Bone marrow (tissue), 2 donors: ENCODE measurements around the gene TTC5.
"Not testable (repeated sequence)": the region's sequence is repeated elsewhere in the genome, so short reads cannot be mapped to it uniquely, and the experiment has no call there.

Experiments
- DNase-seq, 2 donors: peaks; one replicate each; lab custom pipeline; 2025; lab: John Stamatoyannopoulos, UW

The TTC5 gene

GRCh38 chr14:20305265-20306078 lies at the start of gene TTC5:
TTC5 (minus strand) TSS chr14:20305951; CDS start chr14:20305937, 14 bp downstream.
- DNase-seq, result peak; percentile 75 to 86

DNA sequence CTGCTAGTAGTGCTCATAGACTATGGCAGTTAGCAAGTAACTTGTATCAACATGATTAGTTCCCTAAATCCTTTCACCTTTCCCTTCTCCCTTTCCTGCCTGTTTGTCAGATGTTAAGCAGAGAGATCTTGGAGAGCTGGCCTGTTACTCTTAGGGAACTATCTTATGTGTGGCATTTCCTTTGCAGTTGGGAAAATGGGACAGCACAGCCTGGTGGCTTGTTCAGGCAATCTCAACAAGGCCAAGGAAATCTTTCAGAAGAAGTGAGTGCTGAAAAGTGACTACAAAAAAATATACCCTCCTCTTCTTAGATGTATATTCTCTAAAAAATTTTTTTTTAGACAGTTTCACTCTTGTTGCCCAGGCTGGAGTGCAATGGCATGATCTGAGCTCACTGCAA lies 45.1 kb upstream of the TTC5 start:
- no peak for DNase-seq

DNA sequence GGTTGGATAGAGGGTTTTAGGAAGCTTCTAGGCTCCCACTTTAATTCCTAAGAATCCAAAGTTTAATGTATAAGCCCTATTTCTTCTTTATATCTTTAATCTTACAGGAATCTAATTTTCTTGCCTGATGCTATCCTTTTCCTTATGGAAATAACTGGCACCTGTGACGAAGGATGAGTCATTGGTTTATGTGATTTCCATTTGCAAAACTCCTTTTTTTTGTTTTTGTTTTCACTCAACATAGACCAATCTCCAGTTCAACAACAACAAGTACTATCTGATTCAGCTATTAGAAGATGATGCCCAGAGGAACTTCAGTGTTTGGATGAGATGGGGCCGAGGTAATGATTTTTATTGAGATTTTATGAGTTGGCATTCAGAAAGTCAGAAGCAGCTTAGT lies 44.5 kb upstream of the TTC5 start:
- DNase-seq, result no peak

GRCh38 chr14:20347747-20348146 lies 42.0 kb upstream of the TTC5 start:
- DNase-seq, result no peak

GRCh38 chr14:20346713-20347112 lies 41.0 kb upstream of the TTC5 start:
- no peak for DNase-seq

DNA sequence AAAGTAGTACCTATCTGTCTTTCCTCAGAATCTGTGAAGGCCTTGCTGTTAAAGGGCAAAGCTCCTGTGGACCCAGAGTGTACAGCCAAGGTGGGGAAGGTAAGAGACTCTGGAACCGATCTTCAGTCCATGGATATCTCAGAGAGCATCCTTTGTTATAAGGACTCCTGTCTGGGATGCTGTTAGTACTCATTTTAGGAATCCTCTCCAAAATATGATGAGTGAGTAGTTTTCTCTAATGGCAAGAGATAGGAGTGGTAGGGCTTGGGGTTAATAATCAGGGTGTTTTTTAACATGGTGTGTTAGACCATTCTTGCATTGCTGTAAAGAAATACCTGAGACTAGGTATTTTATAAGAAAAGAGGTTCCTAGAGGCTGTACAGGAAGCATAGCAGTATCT lies 39.6 kb upstream of the TTC5 start:
- DNase-seq, result no peak

GRCh38 chr14:20343862-20344220 lies 38.1 kb upstream of the TTC5 start:
- DNase-seq, result no peak

DNA sequence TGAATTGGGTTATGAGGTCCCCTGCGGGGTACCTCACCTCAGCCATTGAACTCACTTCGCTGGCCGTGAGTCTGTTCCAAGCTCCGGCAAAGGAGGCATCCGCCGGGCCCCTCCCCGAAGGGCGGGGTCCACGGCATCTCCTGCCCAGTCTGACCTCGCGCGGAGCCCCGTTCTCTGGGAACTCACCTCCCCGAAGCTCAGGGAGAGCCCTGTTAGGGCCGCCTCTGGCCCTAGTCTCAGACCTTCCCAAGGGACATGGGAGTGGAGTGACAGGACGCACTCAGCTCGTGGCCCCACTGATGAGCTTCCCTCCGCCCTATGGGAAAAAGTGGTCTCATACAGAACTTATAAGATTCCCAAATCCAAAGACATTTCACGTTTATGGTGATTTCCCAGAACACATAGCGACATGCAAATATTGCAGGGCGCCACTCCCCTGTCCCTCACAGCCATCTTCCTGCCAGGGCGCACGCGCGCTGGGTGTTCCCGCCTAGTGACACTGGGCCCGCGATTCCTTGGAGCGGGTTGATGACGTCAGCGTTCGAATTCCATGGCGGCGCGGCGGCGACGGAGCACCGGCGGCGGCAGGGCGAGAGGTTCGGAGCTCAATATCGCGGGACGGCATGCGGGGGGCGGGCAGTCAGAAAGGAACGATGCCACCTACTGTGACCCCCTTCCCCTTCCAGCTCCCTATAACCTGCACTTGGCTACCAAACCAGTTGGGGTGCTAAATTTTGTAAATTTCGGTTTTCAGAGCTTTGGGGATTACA lies 37.5 kb upstream of the TTC5 start, which contains the start of gene PARP2:
Gene PARP2, plus strand, starts transcription at position 544 of the 770 bp plus-strand sequence. Its CDS starts 7 bp downstream, at position 551.
- DNase-seq, result peak; percentile 95 to 96

GRCh38 chr14:20341646-20342045 lies 35.9 kb upstream of the TTC5 start:
- no peak for DNase-seq

GRCh38 chr14:20341032-20341431 lies 35.3 kb upstream of the TTC5 start:
- DNase-seq, result not testable (repeated sequence)

DNA sequence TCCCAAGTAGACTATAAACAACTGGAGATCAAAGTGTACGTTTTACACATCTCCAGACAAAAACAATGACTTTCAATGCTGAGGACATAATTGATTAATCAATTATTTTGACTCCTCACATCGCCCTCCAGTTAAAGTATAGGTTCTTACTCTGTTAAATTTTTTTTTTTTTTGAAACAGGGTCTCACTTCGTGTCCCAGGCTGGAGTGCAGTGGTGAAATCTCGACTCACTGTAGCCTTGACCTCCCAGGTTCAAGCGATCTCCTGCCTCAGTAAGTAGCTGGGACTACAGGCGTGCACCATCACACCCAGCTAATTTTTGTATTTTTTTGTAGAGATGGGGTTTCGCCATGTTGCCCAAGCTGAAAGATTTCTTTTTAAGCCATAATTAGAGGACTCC lies 28.3 kb upstream of the TTC5 start:
- no peak for DNase-seq

GRCh38 chr14:20333494-20333841 lies 27.7 kb upstream of the TTC5 start:
- DNase-seq, result no peak

GRCh38 chr14:20332788-20333493 lies 27.2 kb upstream of the TTC5 start, which contains the start of gene CCNB1IP1:
CCNB1IP1 (minus strand) TSS chr14:20333279; CDS start chr14:20316523, 16,756 bp downstream.
- DNase-seq, result peak in 1 of 2 donors; percentile 73

DNA sequence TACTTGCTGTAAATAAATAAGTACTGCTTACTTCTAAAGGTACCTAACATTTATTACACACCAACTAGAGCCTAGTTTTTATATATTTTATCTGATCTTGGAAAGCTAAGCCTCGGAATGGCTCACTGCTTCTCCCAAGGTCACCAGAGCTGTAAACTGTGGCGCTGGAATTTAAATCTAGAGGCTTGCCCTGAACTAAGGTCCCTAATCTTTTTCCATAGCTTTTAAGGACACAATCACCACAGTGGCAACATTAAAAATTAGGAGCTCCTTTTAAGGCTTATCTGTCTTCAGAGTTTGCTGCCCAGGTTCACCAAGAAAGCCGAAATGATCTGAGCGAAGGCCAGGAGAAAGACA lies 26.7 kb upstream of the TTC5 start:
- DNase-seq, result no peak

- no peak for DNase-seq
Observed at GRCh38 chr14:20331053-20331613, 25.4 kb upstream of the TTC5 start.

DNA sequence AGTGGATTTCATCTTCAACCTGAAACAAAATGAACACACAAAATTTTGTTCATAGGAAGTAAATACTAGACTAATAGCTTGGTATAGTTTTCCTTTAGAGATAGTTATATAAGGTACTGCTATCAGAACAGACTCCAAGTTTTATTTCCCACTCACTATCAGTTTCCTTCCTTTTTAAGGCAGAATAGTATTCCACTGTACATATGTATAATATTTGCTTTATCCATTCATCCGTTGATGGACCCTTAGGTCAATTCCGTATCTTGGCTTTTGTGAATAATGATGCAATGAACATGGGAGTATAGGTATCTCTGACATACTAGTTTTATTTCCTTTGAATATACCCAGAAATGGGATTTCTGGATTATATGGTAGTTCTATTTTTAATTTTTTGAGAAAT lies 23.6 kb upstream of the TTC5 start:
- DNase-seq, result no peak

- DNase-seq, result no peak
Observed at GRCh38 chr14:20328705-20329104, 23.0 kb upstream of the TTC5 start.

DNA sequence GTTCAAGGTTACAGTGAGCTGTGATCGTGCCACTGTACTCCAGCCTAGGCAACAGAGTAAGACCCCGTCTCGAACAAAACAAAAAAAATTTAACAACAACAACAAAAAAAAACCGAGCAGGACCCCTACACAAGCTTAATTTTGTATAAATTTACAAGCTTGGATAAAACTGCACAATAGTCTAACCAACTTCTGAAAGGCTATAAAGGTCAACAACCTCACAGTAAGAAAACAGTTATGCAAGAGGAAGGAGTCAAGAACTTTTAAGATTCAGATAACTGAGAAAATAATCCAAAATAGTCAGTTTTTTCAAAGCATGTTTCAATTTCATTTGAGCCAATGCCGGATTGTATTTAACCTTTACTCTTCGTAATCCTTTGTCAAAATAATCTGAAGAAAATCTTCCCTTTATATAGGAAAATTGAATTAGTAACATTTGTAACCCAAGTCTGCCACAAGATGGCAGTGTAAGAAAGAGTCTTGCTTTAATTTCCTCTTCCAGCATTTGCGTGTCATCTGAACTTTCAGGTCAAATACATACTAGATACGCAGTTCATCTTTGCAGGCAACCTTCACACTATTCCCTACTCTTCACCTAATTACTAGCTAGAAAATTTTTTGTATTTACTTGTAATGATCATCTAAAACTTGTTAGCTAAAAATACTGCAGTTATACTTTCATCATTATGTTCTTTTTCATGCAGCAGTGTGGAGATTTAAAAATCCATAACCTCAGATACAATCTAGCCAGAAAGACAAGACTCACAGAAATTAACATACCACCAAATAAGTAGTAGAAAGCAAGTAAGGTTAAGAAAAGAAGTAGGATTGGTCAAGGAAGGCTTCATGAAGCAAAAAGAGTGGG lies 21.5 kb upstream of the TTC5 start:
- DNase-seq, result peak in 1 of 2 donors; percentile 65

- DNase-seq, result no peak
Observed at GRCh38 chr14:20317720-20318119, 12.0 kb upstream of the TTC5 start.

- DNase-seq, result no peak
Observed at GRCh38 chr14:20314026-20314425, 8.3 kb upstream of the TTC5 start.

GRCh38 chr14:20306079-20306423 lies 300 bp upstream of the TTC5 start:
- DNase-seq, result no peak
